SU-DHL-6 (cell line): ENCODE results near the gene IRF2.

Experiments used
- CTCF ChIP-seq: fragments of 200-600 bp; sonication (generic); IDR thresholded peaks from one replicate; pipeline ENCODE4 v1.5.1; 2017; ENCODE audit warnings: antibody characterized with exemption, mild to moderate bottlenecking, low read length, moderate library complexity; ENCODE audit not compliant: insufficient read depth, poor library complexity, severe bottlenecking
- EZH2phosphoT487 ChIP-seq: fragments of 200-600 bp; sonication (generic), shearing (Covaris generic); conservative IDR thresholded peaks from 2 replicates; pipeline ENCODE4 v1.6.1; 2018; ENCODE audit warnings: mild to moderate bottlenecking, antibody characterized with exemption, low read length, moderate library complexity, mixed read lengths

GRCh38 chr4:184348311-184349233 lies 125.8 kb downstream of the IRF2 start:
- no peak for TF ChIP-seq CTCF
- no peak for TF ChIP-seq EZH2phosphoT487
